ENCODE results near the gene MPRIP. TPM values are rescaled to one million over a fixed set of nuclear protein-coding genes. Genes with fewer than 3 reads are reported as not detected.
A peak's percentile ranks its signal among the peaks of the same experiment; 100 is the strongest.

The MPRIP gene
- total RNA-seq, 1 donor from 2014 or later = 345 TPM

DNA sequence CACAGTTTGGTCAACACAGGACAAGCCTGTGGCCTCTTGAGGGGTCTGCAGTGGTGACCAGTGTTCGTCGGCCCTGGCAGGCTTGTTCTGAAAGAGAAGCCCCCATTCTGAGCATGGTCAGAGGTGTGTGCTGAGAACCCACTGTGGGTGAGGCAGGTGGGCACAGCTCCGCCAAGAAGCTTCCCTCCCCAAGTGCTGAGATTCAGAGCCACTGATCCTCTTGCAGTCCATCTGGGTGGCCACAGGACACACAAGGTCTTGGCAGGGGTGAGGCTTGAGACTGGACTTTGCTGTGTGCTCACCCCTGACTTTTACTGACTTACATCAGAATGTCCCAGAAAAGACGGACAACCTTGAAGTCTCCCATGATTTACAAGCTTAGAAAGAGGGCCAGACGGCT lies 18.7 kb downstream of the MPRIP start:
- Mint-ChIP-seq H3K27ac (ENCODE audit: unreplicated experiment) (no peak overlapping the region), H3K4me3 (ENCODE audit: unreplicated experiment) (no peak overlapping the region), H3K36me3 (ENCODE audit: low read depth) (no peaks in the 10 kb centered on the region), H3K9me3 (ENCODE audit: low read depth) (no peaks in the 10 kb centered on the region), H3K4me1 (ENCODE audit: low read depth) (peaks cover 59% of the 10 kb centered on the region), H3K27me3 (ENCODE audit: low read depth) (no peaks in the 10 kb centered on the region)
- TF ChIP-seq, protein P1, sequence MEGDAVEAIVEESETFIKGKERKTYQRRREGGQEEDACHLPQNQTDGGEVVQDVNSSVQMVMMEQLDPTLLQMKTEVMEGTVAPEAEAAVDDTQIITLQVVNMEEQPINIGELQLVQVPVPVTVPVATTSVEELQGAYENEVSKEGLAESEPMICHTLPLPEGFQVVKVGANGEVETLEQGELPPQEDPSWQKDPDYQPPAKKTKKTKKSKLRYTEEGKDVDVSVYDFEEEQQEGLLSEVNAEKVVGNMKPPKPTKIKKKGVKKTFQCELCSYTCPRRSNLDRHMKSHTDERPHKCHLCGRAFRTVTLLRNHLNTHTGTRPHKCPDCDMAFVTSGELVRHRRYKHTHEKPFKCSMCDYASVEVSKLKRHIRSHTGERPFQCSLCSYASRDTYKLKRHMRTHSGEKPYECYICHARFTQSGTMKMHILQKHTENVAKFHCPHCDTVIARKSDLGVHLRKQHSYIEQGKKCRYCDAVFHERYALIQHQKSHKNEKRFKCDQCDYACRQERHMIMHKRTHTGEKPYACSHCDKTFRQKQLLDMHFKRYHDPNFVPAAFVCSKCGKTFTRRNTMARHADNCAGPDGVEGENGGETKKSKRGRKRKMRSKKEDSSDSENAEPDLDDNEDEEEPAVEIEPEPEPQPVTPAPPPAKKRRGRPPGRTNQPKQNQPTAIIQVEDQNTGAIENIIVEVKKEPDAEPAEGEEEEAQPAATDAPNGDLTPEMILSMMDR (IDR thresholded peaks at IDR 0.05) = no peak
- peak; percentile 54 for DNase-seq (ENCODE audit: low spot score)

DNA sequence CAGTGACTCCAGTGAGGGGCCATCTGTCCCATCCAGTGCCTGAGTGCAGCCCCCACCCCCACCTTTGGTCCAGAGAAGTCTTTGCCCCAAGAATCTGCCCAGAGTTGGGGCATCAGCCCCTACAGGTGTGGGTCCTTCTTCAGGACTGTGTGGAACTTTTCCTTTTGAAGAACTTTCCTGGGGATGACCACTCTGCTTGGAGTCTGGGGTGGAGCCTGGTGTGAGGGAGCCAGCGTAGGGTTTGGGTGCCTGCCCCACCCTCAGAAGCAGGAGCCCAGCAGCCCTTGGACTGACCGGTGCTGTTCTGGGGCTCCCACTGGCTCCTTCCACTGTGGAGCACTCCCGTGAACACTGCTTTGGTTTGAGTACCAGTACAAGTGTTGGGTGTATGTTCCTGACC lies 19.3 kb downstream of the MPRIP start:
- H3K4me3 Mint-ChIP-seq (ENCODE audit: unreplicated experiment) = no peak overlapping the region
- H3K27ac Mint-ChIP-seq (ENCODE audit: unreplicated experiment) = no peak overlapping the region
- no peaks in the 10 kb centered on the region for H3K27me3 Mint-ChIP-seq (ENCODE audit: low read depth)
- no peaks in the 10 kb centered on the region for H3K36me3 Mint-ChIP-seq (ENCODE audit: low read depth)
- TF ChIP-seq, protein P1 (IDR thresholded peaks at IDR 0.05) = no peak
- peaks cover 58% of the 10 kb centered on the region for H3K4me1 Mint-ChIP-seq (ENCODE audit: low read depth)
- no peaks in the 10 kb centered on the region for H3K9me3 Mint-ChIP-seq (ENCODE audit: low read depth)
- DNase-seq (ENCODE audit: low spot score) = peak; percentile 30

DNA sequence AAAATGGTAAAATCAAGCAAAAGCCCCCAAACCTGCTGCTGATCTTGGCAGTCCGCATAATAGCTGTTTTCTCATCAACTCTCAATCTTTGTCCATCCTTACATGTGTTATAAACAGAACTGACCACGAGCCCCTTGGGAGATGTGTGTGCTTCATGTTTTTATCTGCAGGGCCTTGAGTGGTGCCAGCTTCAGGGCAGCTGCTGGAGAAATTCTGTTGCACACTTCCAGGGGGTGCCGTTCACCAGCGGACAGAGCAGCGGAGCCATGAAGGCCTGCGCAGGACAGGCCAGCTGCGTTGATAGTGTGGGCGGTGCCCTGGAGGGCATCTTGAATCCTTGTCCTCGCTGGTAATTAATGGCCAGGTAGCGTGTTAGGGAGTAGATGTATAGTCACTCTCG lies 20.1 kb downstream of the MPRIP start:
- Mint-ChIP-seq H3K9me3 (ENCODE audit: low read depth) (no peaks in the 10 kb centered on the region), H3K4me3 (ENCODE audit: unreplicated experiment) (no peak overlapping the region), H3K27ac (ENCODE audit: unreplicated experiment) (no peak overlapping the region), H3K4me1 (ENCODE audit: low read depth) (peaks cover 63% of the 10 kb centered on the region), H3K36me3 (ENCODE audit: low read depth) (no peaks in the 10 kb centered on the region), H3K27me3 (ENCODE audit: low read depth) (no peaks in the 10 kb centered on the region)
- TF ChIP-seq, protein P1 (IDR thresholded peaks at IDR 0.05) = peak; percentile 36
- peak; percentile 70 for DNase-seq (ENCODE audit: low spot score)

DNA sequence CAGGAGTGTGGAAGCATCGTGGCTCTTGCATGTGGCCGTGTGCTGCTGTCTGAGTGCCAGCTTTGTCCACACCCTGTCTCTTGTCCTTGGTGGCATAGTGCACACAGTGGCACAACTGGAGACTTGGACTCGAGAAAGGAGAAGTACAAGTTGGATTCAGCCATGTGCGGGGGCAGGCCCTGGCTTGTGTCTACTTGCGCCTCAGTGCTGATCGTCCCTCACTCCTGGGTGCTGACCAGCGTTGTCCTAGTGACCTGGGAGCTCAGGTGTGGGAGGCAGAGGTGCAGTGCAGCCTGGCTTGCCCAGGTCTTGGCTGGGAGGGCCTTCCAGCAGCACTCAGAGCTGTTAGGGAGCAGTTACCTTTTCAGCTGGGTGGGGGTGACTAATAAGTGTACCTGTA lies 20.6 kb downstream of the MPRIP start:
- H3K9me3 Mint-ChIP-seq (ENCODE audit: low read depth) = no peaks in the 10 kb centered on the region
- no peaks in the 10 kb centered on the region for H3K27me3 Mint-ChIP-seq (ENCODE audit: low read depth)
- H3K4me1 Mint-ChIP-seq (ENCODE audit: low read depth) = peaks cover 66% of the 10 kb centered on the region
- peak; percentile 73 for DNase-seq (ENCODE audit: low spot score)
- H3K4me3 Mint-ChIP-seq (ENCODE audit: unreplicated experiment) = no peak overlapping the region
- H3K27ac Mint-ChIP-seq (ENCODE audit: unreplicated experiment) = peak overlapping the region; percentile 32
- no peaks in the 10 kb centered on the region for H3K36me3 Mint-ChIP-seq (ENCODE audit: low read depth)
- TF ChIP-seq, protein P1 (IDR thresholded peaks at IDR 0.05) = no peak

DNA sequence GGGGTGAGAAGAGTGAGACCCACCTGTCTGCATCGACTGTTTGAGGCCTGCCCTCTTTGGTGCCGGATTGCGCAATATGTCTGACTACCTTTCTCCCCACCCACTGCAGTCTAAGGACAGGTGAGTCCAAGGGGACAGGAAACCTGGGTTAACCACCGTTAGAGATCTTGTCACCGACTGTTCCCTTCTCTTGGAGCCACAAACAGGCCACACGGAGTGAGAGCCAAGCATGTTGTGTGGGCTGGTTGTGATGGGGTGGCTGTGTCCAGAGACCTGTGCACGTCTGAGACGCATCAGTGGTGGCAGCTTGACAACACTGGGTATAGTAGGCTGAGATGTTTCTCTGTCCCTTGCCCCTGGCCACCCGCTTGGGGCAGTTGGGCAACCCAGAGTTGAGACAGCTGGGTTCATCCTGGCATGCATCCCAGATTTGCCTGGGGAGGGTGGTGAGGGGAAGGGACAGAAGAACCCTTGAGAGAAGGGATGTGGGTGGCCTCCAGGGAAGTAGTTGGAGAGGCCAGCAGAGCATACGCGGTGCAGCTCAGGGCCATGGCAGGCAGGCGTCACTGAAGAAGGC lies 21.4 kb downstream of the MPRIP start:
- Mint-ChIP-seq H3K27ac (ENCODE audit: unreplicated experiment) (peak overlapping the region; percentile 32), H3K4me1 (ENCODE audit: low read depth) (peaks cover 74% of the 10 kb centered on the region), H3K4me3 (ENCODE audit: unreplicated experiment) (no peak overlapping the region), H3K27me3 (ENCODE audit: low read depth) (no peaks in the 10 kb centered on the region), H3K9me3 (ENCODE audit: low read depth) (no peaks in the 10 kb centered on the region), H3K36me3 (ENCODE audit: low read depth) (no peaks in the 10 kb centered on the region)
- TF ChIP-seq, protein P1 (IDR thresholded peaks at IDR 0.05) = no peak
- peak; percentile 52 for DNase-seq (ENCODE audit: low spot score)

Data from chondrocyte (in vitro differentiated cells).